Large intestine (tissue), 3 donors: ENCODE results near the gene ADAMTS13. TPM values are rescaled to one million over a fixed set of nuclear protein-coding genes. Genes with fewer than 3 reads are reported as not detected.

ENCODE experiments used
- DNase-seq, 2 donors: peaks; one replicate each; pipeline versions ENCODE4 v3.0.0 to v3.0.0-alpha.2; 2013
- H3K27ac ChIP-seq: one replicate; pipeline ENCODE4 v1.5.1; 2013; ENCODE audit warnings: low read length
- H3K27me3 ChIP-seq: 2 replicates; pipeline ENCODE4 v1.6.1; 2013; ENCODE audit warnings: low read length; ENCODE audit not compliant: control insufficient read depth, insufficient read depth
- H3K36me3 ChIP-seq: 2 replicates; pipeline ENCODE4 v1.6.1; 2013; ENCODE audit warnings: low read length; ENCODE audit not compliant: control insufficient read depth, insufficient read depth
- H3K4me1 ChIP-seq: one replicate; pipeline ENCODE4 v1.6.1; 2013; ENCODE audit warnings: low read length; ENCODE audit not compliant: control insufficient read depth, insufficient read depth
- H3K4me3 ChIP-seq: one replicate; pipeline ENCODE4 v1.5.1; 2013; ENCODE audit warnings: low read length
- H3K9me3 ChIP-seq: one replicate; pipeline ENCODE4 v1.6.1; 2013; ENCODE audit warnings: mild to moderate bottlenecking, low read depth, low read length, moderate library complexity; ENCODE audit not compliant: control insufficient read depth
- WGBS: methylation state at CpG from one replicate; pipeline ENCODE4 v1.1.5; 2013; ENCODE audit warnings: low lambda C conversion rate; ENCODE audit not compliant: insufficient coverage; 5-methylcytosine and 5-hydroxymethylcytosine counted together
- polyA plus RNA-seq: library from polyadenylated mRNA; unstranded; fragments of 120-200 nt; gene quantifications from one replicate; pipeline ENCODE4 v1.2.1, GENCODE V29; 2013

Gene ADAMTS13
- polyA plus RNA-seq, 1 donor, result 10.4 TPM

GRCh38 chr9:133477461-133477860, 55.3 kb downstream of the ADAMTS13 start:
- no peak overlapping the region for H3K4me3 ChIP-seq
- no peak overlapping the region for H3K27ac ChIP-seq
- no peaks in the 10 kb centered on the region for H3K36me3 ChIP-seq
- no peaks in the 10 kb centered on the region for H3K4me1 ChIP-seq
- peaks cover 36% of the 10 kb centered on the region for H3K27me3 ChIP-seq
- no CpG with 5 or more reads among the region's 4 CpGs for WGBS
- DNase-seq, result no peak
- peaks cover 2% of the 10 kb centered on the region for H3K9me3 ChIP-seq

GRCh38 chr9:133477992-133478850, 56.1 kb downstream of the ADAMTS13 start:
- peak overlapping the region; percentile 24 for H3K4me3 ChIP-seq
- no peak overlapping the region for H3K27ac ChIP-seq
- peaks cover 2% of the 10 kb centered on the region for H3K9me3 ChIP-seq
- WGBS, result no CpG with 5 or more reads among the region's 17 CpGs
- no peaks in the 10 kb centered on the region for H3K4me1 ChIP-seq
- no peak for DNase-seq
- no peaks in the 10 kb centered on the region for H3K36me3 ChIP-seq
- peaks cover 39% of the 10 kb centered on the region for H3K27me3 ChIP-seq

DNA sequence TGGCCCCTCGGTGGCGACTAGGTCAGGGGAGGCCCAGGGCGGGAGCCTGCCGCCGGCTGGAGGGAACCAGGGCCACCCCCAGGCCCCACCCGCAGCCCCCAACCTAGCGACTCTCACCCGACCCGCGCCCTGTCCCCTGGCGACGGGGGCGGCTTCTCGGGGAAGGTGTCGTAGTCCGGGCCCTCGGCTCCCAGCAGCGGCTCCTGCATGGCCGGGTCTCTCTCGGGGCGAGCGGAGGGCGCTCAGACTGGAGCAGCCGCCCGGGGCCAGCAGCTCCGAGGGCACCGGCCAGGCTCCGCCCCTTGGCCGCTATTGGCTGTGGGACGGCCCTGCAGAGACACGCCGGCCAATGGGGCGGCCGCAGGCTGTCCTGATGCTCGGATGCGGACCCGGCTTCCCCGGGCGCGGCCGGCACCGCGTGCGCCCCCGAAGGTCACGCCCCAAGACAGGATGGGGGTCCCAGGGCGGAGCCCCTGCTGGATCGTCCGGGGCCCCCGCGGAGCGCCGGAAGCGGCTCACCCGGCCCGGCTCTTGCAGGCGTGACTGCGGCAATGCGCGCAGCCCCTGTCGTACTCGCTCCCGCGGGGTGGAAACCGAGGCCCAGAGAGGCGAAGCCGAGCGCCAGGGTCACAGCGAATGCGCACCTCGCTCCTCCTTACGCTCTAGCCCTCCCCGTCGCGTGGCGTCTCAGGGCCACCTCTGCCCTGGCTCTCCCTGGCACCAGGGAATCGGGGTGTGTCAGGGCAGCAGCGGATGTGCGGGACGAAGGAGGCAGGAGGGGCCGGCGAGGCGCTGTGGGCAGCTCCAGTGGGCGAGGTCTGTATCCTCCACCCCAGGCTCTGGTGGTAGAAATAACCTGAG, 56.9 kb downstream of the ADAMTS13 start, which contains the start of gene SLC2A6:
TSS of gene SLC2A6 (minus strand) at position 249 of the 861 bp plus-strand sequence. CDS start at position 209, 40 bp downstream.
- peaks cover 2% of the 10 kb centered on the region for H3K9me3 ChIP-seq
- no peaks in the 10 kb centered on the region for H3K4me1 ChIP-seq
- peak; percentile 61 to 65 for DNase-seq
- H3K27ac ChIP-seq, result no peak within 1 kb of the TSS
- no CpG with 5 or more reads among the region's 84 CpGs for WGBS
- H3K36me3 ChIP-seq, result no peaks in the 10 kb centered on the region
- H3K27me3 ChIP-seq, result peaks cover 39% of the 10 kb centered on the region
- peak within 1 kb of the TSS; percentile 30 for H3K4me3 ChIP-seq

DNA sequence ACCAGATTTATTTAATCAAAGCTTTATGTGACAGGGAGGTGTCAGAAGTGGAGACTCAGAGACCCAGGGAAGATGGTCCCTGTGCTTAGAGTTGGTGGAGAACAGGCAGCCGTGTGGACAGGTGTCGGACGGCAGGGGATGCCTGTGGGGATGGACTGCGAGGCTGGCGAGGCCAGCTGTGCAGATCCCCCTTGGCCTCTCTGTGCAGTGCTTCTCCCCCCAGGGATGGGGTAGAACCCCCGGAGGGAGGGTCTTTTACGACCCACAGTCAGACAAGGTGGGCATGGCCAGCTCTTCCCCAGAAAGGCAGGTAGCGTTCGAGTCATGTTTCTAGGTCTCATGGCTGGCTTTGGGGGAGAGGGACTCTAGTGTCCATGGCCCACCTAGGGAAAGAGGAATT, 61.4 kb downstream of the ADAMTS13 start:
- Histone ChIP-seq H3K4me3 (no peak overlapping the region), H3K4me1 (peaks cover 4% of the 10 kb centered on the region), H3K27ac (no peak overlapping the region), H3K9me3 (peaks cover 2% of the 10 kb centered on the region), H3K36me3 (no peaks in the 10 kb centered on the region), H3K27me3 (peaks cover 28% of the 10 kb centered on the region)
- WGBS, result no CpG with 5 or more reads among the region's 9 CpGs
- DNase-seq, result no peak

DNA sequence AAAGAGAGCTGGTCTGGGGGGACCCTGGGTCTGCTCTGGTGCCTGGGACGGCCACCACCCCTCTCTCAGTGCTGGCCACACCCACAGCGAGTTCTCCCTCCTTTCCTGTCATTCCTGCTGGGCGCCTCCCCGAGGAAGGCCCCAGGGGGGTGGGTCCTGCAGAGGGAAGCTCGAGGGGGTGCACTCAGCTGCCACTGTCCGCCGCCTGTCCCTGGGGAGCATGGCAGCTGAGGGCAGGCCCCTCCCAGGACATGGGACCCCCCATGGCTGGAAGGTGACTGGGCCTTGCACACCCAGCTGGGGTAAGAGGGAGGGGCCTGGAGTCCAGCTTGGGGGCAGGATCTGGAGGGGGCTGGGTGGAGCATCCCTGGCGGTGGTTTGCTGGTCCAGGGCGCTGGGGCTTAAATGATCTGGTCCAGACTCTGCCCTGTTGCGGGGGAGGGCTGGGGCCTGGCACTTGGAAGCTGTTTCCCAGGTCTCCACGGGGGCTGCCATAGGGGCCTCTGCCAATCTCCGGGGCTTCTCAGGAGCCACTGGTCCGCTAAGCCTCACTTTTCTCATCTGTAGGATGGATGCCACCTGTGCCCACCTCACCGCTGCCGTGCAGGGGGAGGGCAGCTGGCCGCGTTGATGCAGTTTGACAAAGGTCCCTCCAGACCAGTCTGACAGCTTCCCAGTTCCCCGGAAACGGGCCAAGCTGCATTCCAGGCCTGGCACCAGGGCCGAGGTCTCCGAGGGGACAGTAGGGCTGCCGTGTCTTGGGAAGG, 62.7 kb downstream of the ADAMTS13 start:
- H3K9me3 ChIP-seq, result no peaks in the 10 kb centered on the region

DNA sequence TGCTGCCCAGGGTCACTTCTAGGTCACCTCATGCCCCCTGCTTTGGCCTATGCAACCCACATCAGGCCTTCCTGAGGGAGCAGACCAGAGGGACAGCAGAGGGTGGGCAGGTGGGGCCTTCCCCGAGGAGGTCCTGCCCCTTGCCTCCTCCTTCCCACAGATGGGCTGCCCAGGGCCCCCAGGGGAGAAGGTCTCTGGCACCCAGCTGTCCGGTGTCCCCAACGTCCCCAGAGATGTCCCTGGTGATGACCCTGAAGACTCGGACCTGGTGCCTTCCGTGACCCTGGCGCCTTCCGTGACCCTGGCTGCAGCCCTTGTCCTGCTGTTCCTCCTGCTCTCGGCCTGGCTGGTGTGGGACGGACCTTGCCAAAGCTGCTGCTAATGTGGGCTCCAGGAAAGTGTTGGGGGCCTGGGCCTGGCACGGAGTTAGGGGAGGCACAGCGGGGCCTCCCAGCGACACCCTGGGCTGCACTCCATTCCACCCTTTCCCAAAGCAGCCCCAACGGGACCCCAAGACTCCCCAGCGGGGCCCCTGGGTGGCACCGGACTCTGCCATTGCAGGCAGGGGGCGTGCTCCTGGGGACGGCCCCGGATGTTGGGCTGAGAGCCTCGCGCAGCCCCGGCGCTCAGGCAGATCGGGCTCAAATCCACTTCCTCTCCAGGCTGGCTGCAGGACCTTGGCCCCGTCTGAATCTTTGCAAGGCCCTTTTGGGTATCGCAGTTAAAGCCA, 63.5 kb downstream of the ADAMTS13 start:
- no peak for DNase-seq
- Histone ChIP-seq H3K9me3 (no peaks in the 10 kb centered on the region), H3K27ac (no peak overlapping the region), H3K4me3 (no peak overlapping the region), H3K27me3 (peaks cover 15% of the 10 kb centered on the region), H3K4me1 (peaks cover 4% of the 10 kb centered on the region), H3K36me3 (no peaks in the 10 kb centered on the region)
- no CpG with 5 or more reads among the region's 25 CpGs for WGBS

More for the DNA sequence above, 62.7 kb downstream of the ADAMTS13 start:
- no peaks in the 10 kb centered on the region for H3K36me3 ChIP-seq
- peaks cover 4% of the 10 kb centered on the region for H3K4me1 ChIP-seq
- DNase-seq, result no peak
- H3K4me3 ChIP-seq, result no peak overlapping the region
- WGBS, result no CpG with 5 or more reads among the region's 22 CpGs
- no peak overlapping the region for H3K27ac ChIP-seq
- H3K27me3 ChIP-seq, result peaks cover 17% of the 10 kb centered on the region

- H3K27ac ChIP-seq, result no peak overlapping the region
Observed at GRCh38 chr9:133487331-133487725, 65.2 kb downstream of the ADAMTS13 start.

DNA sequence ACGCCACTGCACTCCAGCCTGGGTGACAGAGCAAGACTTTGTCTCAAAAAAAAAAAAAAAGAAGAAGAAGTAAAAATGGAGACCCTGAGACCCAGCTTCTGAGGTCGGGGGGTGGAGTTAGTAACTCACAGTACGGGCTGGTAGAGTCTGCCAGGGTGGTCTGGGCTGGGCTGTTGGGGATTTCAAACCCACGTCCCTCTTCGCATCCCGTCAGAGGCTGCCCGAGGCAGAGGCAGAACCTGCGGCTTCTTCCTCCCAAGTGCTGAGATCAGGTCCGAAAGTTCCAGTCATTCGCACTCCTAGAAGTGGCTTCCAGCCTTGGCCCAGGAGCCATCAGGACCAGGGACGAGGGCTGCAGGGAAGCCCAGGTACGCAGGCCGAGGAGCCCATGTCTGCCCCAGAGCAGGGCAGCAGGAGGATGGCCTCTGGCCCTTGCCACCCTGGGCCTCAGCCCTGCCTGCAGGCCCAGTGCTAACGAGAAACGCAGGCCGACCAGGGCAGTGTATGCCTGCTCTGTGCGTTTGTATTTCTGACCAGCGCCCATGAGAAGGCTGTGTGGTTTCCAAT, 66.6 kb downstream of the ADAMTS13 start:
- WGBS, result no CpG with 5 or more reads among the region's 18 CpGs
- H3K27me3 ChIP-seq, result peaks cover 3% of the 10 kb centered on the region

More at GRCh38 chr9:133487331-133487725, 65.2 kb downstream of the ADAMTS13 start:
- Histone ChIP-seq H3K36me3 (no peaks in the 10 kb centered on the region), H3K4me3 (no peak overlapping the region), H3K9me3 (no peaks in the 10 kb centered on the region), H3K27me3 (peaks cover 7% of the 10 kb centered on the region), H3K4me1 (peaks cover 4% of the 10 kb centered on the region)
- no peak for DNase-seq
- no CpG with 5 or more reads among the region's 8 CpGs for WGBS

More for the DNA sequence above, 66.6 kb downstream of the ADAMTS13 start:
- Histone ChIP-seq H3K4me3 (no peak overlapping the region), H3K27ac (no peak overlapping the region), H3K4me1 (peaks cover 4% of the 10 kb centered on the region), H3K9me3 (no peaks in the 10 kb centered on the region), H3K36me3 (no peaks in the 10 kb centered on the region)
- DNase-seq, result no peak
